ENCODE results near the gene GPI. TPM values are rescaled to one million over a fixed set of nuclear protein-coding genes. Genes with fewer than 3 reads are reported as not detected.

Gene GPI
- total and polyA plus RNA-seq, 9 of the 15 experiments (the other 6 are each of a cell fraction or from before 2014, with no cell fraction given): 88.3 to 358 (median 122) TPM

DNA sequence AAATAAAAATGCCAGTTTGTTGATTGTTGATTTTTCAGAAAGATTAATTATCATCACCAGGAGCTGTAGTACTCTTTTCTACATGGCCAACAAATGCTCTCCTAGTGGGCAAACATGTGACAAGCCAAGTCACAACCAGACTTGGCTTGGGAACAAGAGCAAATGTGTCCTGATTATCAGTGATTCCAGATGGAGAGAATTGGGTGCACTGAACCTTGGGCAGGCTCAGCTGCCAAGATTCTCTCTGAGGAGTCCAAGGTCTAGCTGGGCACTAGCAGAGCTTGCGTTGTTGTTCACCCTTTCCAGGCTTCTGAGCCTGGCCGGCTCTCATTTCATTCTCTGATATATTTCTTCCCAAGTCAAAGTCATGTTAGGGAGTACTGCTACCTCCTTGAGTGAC is 27.3 kb upstream of the GPI start:
- Histone ChIP-seq H4K20me1 (replicated peaks; ENCODE audit: control insufficient read depth, insufficient read depth, low read length) (no peaks in the 10 kb centered on the region), H3K36me3 (ENCODE audit: control insufficient read depth, insufficient read depth, low read length) (peaks cover 61% of the 10 kb centered on the region), H3K4me1 (replicated peaks in 1 of 2; ENCODE audit: control insufficient read depth in 2 of 2, insufficient read depth in 2 of 2, low read length in 2 of 2) (no peaks in the 10 kb centered on the region), H3K4me2 (ENCODE audit: insufficient read depth, low read length) (no peak overlapping the region), H3K79me2 (ENCODE audit: control insufficient read depth, insufficient read depth, low read length) (no peaks in the 10 kb centered on the region), H3K9me3 (replicated peaks; ENCODE audit: control insufficient read depth, insufficient read depth, low read depth, low read length) (no peaks in the 10 kb centered on the region), H3K4me3 (no peak overlapping the region), H3K27ac (ENCODE audit: extremely low read depth, low read depth, low read length) (no peak overlapping the region), H2AFZ (ENCODE audit: low read depth, low read length) (no peak overlapping the region), H3K9me1 (ENCODE audit: control insufficient read depth, insufficient read depth, low read length) (peaks cover 4% of the 10 kb centered on the region), H3K27me3 (ENCODE audit: control insufficient read depth in 2 of 2, insufficient read depth in 2 of 2, low read length in 2 of 2) (no peaks in the 10 kb centered on the region), H3K9ac (ENCODE audit: insufficient read depth in 1 of 2, low read depth in 2 of 2, low read length in 2 of 2) (no peak overlapping the region)
- in situ Hi-C loops (cut with MboI) (no loop called here), intact Hi-C loops (cut with micrococcal nuclease) (loop anchor here (5.0 kb wide), 1 partner anchor 95 kb away; no protein-coding TSS in a partner anchor)
- FAIRE-seq (no peak), DNase-seq (ENCODE audit: extremely low read depth in 1 of 4, low spot score in 3 of 4) (no peak), ATAC-seq (no peak)
- TF ChIP-seq, protein P1, sequence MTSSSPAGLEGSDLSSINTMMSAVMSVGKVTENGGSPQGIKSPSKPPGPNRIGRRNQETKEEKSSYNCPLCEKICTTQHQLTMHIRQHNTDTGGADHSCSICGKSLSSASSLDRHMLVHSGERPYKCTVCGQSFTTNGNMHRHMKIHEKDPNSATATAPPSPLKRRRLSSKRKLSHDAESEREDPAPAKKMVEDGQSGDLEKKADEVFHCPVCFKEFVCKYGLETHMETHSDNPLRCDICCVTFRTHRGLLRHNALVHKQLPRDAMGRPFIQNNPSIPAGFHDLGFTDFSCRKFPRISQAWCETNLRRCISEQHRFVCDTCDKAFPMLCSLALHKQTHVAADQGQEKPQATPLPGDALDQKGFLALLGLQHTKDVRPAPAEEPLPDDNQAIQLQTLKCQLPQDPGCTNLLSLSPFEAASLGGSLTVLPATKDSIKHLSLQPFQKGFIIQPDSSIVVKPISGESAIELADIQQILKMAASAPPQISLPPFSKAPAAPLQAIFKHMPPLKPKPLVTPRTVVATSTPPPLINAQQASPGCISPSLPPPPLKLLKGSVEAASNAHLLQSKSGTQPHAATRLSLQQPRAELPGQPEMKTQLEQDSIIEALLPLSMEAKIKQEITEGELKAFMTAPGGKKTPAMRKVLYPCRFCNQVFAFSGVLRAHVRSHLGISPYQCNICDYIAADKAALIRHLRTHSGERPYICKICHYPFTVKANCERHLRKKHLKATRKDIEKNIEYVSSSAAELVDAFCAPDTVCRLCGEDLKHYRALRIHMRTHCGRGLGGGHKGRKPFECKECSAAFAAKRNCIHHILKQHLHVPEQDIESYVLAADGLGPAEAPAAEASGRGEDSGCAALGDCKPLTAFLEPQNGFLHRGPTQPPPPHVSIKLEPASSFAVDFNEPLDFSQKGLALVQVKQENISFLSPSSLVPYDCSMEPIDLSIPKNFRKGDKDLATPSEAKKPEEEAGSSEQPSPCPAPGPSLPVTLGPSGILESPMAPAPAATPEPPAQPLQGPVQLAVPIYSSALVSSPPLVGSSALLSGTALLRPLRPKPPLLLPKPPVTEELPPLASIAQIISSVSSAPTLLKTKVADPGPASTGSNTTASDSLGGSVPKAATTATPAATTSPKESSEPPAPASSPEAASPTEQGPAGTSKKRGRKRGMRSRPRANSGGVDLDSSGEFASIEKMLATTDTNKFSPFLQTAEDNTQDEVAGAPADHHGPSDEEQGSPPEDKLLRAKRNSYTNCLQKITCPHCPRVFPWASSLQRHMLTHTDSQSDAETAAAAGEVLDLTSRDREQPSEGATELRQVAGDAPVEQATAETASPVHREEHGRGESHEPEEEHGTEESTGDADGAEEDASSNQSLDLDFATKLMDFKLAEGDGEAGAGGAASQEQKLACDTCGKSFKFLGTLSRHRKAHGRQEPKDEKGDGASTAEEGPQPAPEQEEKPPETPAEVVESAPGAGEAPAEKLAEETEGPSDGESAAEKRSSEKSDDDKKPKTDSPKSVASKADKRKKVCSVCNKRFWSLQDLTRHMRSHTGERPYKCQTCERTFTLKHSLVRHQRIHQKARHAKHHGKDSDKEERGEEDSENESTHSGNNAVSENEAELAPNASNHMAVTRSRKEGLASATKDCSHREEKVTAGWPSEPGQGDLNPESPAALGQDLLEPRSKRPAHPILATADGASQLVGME (CRISPR knock-in tag; IDR thresholded peaks at IDR 0.05): no peak
- no peak for TF ChIP-seq CBFA2T3 (IDR thresholded peaks at IDR 0.05)
- no peak for TF ChIP-seq EGR1 (conservative IDR thresholded peaks at IDR 0.05)
- no peak for TF ChIP-seq SMARCE1 (IDR thresholded peaks at IDR 0.05)
- no peak for TF ChIP-seq XRCC4 (IDR thresholded peaks at IDR 0.05; ENCODE audit: extremely low read depth, insufficient read depth, insufficient read length)
- no peak for TF ChIP-seq TEAD4 (IDR thresholded peaks at IDR 0.05; ENCODE audit: low read length)
- TF ChIP-seq TEAD4 (CRISPR knock-in tag; IDR thresholded peaks at IDR 0.05; ENCODE audit: borderline replicate concordance): no peak
- TF ChIP-seq MED1 (CRISPR knock-in tag; IDR thresholded peaks at IDR 0.05; ENCODE audit: borderline replicate concordance): no peak
- no peak for TF ChIP-seq KLF10 (CRISPR knock-in tag; IDR thresholded peaks at IDR 0.05)
- TF ChIP-seq, protein P2, sequence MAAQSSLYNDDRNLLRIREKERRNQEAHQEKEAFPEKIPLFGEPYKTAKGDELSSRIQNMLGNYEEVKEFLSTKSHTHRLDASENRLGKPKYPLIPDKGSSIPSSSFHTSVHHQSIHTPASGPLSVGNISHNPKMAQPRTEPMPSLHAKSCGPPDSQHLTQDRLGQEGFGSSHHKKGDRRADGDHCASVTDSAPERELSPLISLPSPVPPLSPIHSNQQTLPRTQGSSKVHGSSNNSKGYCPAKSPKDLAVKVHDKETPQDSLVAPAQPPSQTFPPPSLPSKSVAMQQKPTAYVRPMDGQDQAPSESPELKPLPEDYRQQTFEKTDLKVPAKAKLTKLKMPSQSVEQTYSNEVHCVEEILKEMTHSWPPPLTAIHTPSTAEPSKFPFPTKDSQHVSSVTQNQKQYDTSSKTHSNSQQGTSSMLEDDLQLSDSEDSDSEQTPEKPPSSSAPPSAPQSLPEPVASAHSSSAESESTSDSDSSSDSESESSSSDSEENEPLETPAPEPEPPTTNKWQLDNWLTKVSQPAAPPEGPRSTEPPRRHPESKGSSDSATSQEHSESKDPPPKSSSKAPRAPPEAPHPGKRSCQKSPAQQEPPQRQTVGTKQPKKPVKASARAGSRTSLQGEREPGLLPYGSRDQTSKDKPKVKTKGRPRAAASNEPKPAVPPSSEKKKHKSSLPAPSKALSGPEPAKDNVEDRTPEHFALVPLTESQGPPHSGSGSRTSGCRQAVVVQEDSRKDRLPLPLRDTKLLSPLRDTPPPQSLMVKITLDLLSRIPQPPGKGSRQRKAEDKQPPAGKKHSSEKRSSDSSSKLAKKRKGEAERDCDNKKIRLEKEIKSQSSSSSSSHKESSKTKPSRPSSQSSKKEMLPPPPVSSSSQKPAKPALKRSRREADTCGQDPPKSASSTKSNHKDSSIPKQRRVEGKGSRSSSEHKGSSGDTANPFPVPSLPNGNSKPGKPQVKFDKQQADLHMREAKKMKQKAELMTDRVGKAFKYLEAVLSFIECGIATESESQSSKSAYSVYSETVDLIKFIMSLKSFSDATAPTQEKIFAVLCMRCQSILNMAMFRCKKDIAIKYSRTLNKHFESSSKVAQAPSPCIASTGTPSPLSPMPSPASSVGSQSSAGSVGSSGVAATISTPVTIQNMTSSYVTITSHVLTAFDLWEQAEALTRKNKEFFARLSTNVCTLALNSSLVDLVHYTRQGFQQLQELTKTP (IDR thresholded peaks at IDR 0.05; ENCODE audit: low read depth in 1 of 2, partially characterized antibody in 2 of 2): no peak
- TF ChIP-seq ZNF23 (CRISPR knock-in tag; IDR thresholded peaks at IDR 0.05): no peak
- BruUV-seq (replicated peaks): no TSS peak
- CTCF ChIA-PET (ENCODE audit: low intra/inter-chr PET ratio): no interaction called here
- POLR2A ChIA-PET: interaction anchor here (0.7 kb wide), 1 partner anchor 90 kb away, joined by 4 read pairs; no protein-coding TSS in a partner anchor
- WGBS (ENCODE audit: insufficient coverage, low coverage, missing lambda C conversion rate): 73% methylated on average over 2 of the region's 2 CpGs

Measured in K562 (cell line).